HT1080 (cell line): ENCODE results near the gene LGALS7. TPM values are rescaled to one million over a fixed set of nuclear protein-coding genes. Genes with fewer than 3 reads are reported as not detected.
"Not testable (repeated sequence)": the region's sequence is repeated elsewhere in the genome, so short reads cannot be mapped to it uniquely, and the experiment has no call there.

Experiments
- DNase-seq: peaks from one replicate; pipeline ENCODE4 v3.0.0-alpha.2; 2015; ENCODE audit warnings: low read depth
- total RNA-seq: library from RNA; depleted of rRNA; stranded (reverse); fragments of >200 nt; shearing (Covaris generic); gene quantifications from 2 replicates; pipeline ENCODE4 v1.2.3, GENCODE V29; 2014

Gene LGALS7
- total RNA-seq, 1 experiment from 2014 or later = not detected

GRCh38 chr19:38774181-38774950, 1.0 kb upstream of the LGALS7 start:
- DNase-seq = no peak

GRCh38 chr19:38771569-38771968, 1.7 kb downstream of the LGALS7 start:
- DNase-seq = not testable (repeated sequence)

- not testable (repeated sequence) for DNase-seq
These were observed 2.4 kb downstream of the LGALS7 start for GRCh38 chr19:38770949-38771275.

- DNase-seq = not testable (repeated sequence)
These were observed 2.9 kb downstream of the LGALS7 start for GRCh38 chr19:38770228-38770948.

GRCh38 chr19:38769635-38770211, 3.6 kb downstream of the LGALS7 start:
- DNase-seq = no peak

- DNase-seq = no peak
These were observed 6.9 kb downstream of the LGALS7 start for GRCh38 chr19:38766276-38767047.

- DNase-seq = no peak
These were observed 8.1 kb downstream of the LGALS7 start for GRCh38 chr19:38765214-38765613.

- DNase-seq = no peak
These were observed 9.5 kb downstream of the LGALS7 start for GRCh38 chr19:38763795-38764220.

GRCh38 chr19:38761884-38762389, 11.4 kb downstream of the LGALS7 start:
- DNase-seq = not testable (repeated sequence)

- DNase-seq = not testable (repeated sequence)
These were observed 12.4 kb downstream of the LGALS7 start for GRCh38 chr19:38760805-38761517.

- DNase-seq = no peak
These were observed 13.7 kb downstream of the LGALS7 start for GRCh38 chr19:38759590-38760003.

GRCh38 chr19:38754196-38754595, 19.1 kb downstream of the LGALS7 start:
- DNase-seq = not testable (repeated sequence)

GRCh38 chr19:38753783-38754182, 19.5 kb downstream of the LGALS7 start:
- DNase-seq = not testable (repeated sequence)

- DNase-seq = no peak
These were observed 28.0 kb downstream of the LGALS7 start for GRCh38 chr19:38745316-38745715.

- DNase-seq = no peak
These were observed 28.4 kb downstream of the LGALS7 start for GRCh38 chr19:38744874-38745273.

- no peak for DNase-seq
These were observed 29.0 kb downstream of the LGALS7 start, which contains the start of gene CAPN12 for GRCh38 chr19:38744298-38744681. CAPN12 (minus strand) TSS chr19:38744474; CDS start chr19:38744165, 309 bp downstream.

- DNase-seq = no peak
These were observed 29.7 kb downstream of the LGALS7 start for GRCh38 chr19:38743394-38744297.

GRCh38 chr19:38742906-38743305, 30.4 kb downstream of the LGALS7 start:
- DNase-seq = no peak

- DNase-seq = no peak
These were observed 31.0 kb downstream of the LGALS7 start for GRCh38 chr19:38742296-38742695.

- DNase-seq = no peak
These were observed 31.6 kb downstream of the LGALS7 start for GRCh38 chr19:38741670-38742069.
